GM12878 (cell line): ENCODE results near the gene SCAMP5. TPM values are rescaled to one million over a fixed set of nuclear protein-coding genes. Genes with fewer than 3 reads are reported as not detected.

Source experiments
- BCL3 ChIP-seq: IDR thresholded peaks from 2 replicates; pipeline ENCODE4 v1.6.1; 2011; ENCODE audit warnings: borderline replicate concordance, low read depth, mild to moderate bottlenecking, moderate library complexity, low read length; ENCODE audit not compliant: insufficient read depth, poor library complexity, severe bottlenecking
- EED ChIP-seq: sonication (generic); IDR thresholded peaks from 2 replicates; pipeline ENCODE4 v1.6.1; 2016; ENCODE audit warnings: antibody characterized with exemption, low read depth
- HSF1 ChIP-seq: fragments of 150-350 bp; IDR thresholded peaks from 2 replicates; pipeline ENCODE4 v1.6.1; 2014; ENCODE audit warnings: mild to moderate bottlenecking, low read depth, low read length
- MEF2B ChIP-seq: fragments of 450-650 bp; IDR thresholded peaks from 2 replicates; pipeline ENCODE4 v1.6.1; 2018; ENCODE audit warnings: mild to moderate bottlenecking, moderate library complexity; ENCODE audit not compliant: partially characterized antibody, poor library complexity, severe bottlenecking
- MYB ChIP-seq: fragments of 150-350 bp; IDR thresholded peaks from 2 replicates; pipeline ENCODE4 v1.6.1; 2014; ENCODE audit warnings: mild to moderate bottlenecking, low read depth, low read length, borderline replicate concordance
- NFIC ChIP-seq: IDR thresholded peaks from 2 replicates; pipeline ENCODE4 v1.6.1; 2012; ENCODE audit warnings: low read depth, mild to moderate bottlenecking, inconsistent platforms, low read length, moderate library complexity
- NFXL1 ChIP-seq: fragments of 450-650 bp; IDR thresholded peaks from 2 replicates; pipeline ENCODE4 v1.6.1; 2017; ENCODE audit warnings: antibody characterized with exemption, mild to moderate bottlenecking, borderline replicate concordance
- NRF1 ChIP-seq: conservative IDR thresholded peaks from 2 replicates; pipeline ENCODE4 v1.6.1; 2011; ENCODE audit warnings: mild to moderate bottlenecking, low read depth, low read length, improper control_type of control experiment
- POLR2A ChIP-seq: IDR thresholded peaks from 2 replicates; pipeline ENCODE4 v1.6.1; 2011; ENCODE audit warnings: low read depth, mild to moderate bottlenecking, low read length
- PRDM15 ChIP-seq: fragments of 450-650 bp; formaldehyde crosslinking; IDR thresholded peaks from 2 replicates; pipeline ENCODE4 v1.4.0; 2020; ENCODE audit warnings: mild to moderate bottlenecking, moderate library complexity
- REST ChIP-seq: IDR thresholded peaks from 2 replicates; pipeline ENCODE4 v1.6.1; 2012; ENCODE audit warnings: mild to moderate bottlenecking, low read depth, low read length
- TBL1XR1 ChIP-seq: IDR thresholded peaks from 2 replicates; pipeline ENCODE4 v1.6.1; 2012; ENCODE audit warnings: low read depth, low read length, improper control_type of control experiment
- WRNIP1 ChIP-seq: IDR thresholded peaks from 2 replicates; pipeline ENCODE4 v1.6.1; 2011; ENCODE audit warnings: low read depth, low read length, improper control_type of control experiment, borderline replicate concordance
- ZNF217 ChIP-seq: fragments of 450-650 bp; IDR thresholded peaks from 2 replicates; pipeline ENCODE4 v1.6.1; 2017; ENCODE audit warnings: antibody characterized with exemption, mild to moderate bottlenecking
- polyA plus RNA-seq, 11 experiments: library from polyadenylated mRNA; depleted of rRNA in 4 of 11; unstranded in 6 of 11; stranded (reverse) in 5 of 11; fragments of >200 nt; fragmentation: Nextera tagmentation in 4 of 11; fragmentation: Illumina TruSeq in 1 of 11; extraction: Ambion mirVana in 4 of 11; extraction: Trizol in 1 of 11; gene quantifications; 1 replicate in 1 of 11; 2 replicates in 10 of 11; pipeline versions ENCODE4 v1.2.1 to v1.2.3, GENCODE V29; 2011 to 2016; ENCODE audit warnings: inconsistent platforms in 2 of 11, missing spikeins in 2 of 11, low read depth in 1 of 11
- total RNA-seq, 4 experiments: library from RNA; depleted of rRNA in 3 of 4; stranded (reverse); fragments of >200 nt in 3 of 4; fragmentation: Illumina TruSeq in 1 of 4; extraction: Trizol in 1 of 4; gene quantifications; 2 replicates each; pipeline versions ENCODE4 v1.2.1 to v1.2.3, GENCODE V29; 2013 to 2021
- TF ChIP-seq, protein P1 (sequence below): IDR thresholded peaks from 2 replicates; pipeline ENCODE4 v1.6.1; 2011; ENCODE audit warnings: borderline replicate concordance, low read depth, mild to moderate bottlenecking, moderate library complexity, mixed read lengths, low read length; ENCODE audit not compliant: insufficient read depth; ENCODE audit errors: extremely low read length
- TF ChIP-seq, protein P2 (sequence below): fragments of 450-650 bp; IDR thresholded peaks from 2 replicates; pipeline ENCODE4 v1.6.1; 2014; ENCODE audit warnings: mild to moderate bottlenecking

The SCAMP5 gene
- total and polyA plus RNA-seq, 10 of the 15 experiments (the other 5 are each of a cell fraction or from before 2014, with no cell fraction given) = 1.6 to 41.6 (median 16.9) TPM

DNA sequence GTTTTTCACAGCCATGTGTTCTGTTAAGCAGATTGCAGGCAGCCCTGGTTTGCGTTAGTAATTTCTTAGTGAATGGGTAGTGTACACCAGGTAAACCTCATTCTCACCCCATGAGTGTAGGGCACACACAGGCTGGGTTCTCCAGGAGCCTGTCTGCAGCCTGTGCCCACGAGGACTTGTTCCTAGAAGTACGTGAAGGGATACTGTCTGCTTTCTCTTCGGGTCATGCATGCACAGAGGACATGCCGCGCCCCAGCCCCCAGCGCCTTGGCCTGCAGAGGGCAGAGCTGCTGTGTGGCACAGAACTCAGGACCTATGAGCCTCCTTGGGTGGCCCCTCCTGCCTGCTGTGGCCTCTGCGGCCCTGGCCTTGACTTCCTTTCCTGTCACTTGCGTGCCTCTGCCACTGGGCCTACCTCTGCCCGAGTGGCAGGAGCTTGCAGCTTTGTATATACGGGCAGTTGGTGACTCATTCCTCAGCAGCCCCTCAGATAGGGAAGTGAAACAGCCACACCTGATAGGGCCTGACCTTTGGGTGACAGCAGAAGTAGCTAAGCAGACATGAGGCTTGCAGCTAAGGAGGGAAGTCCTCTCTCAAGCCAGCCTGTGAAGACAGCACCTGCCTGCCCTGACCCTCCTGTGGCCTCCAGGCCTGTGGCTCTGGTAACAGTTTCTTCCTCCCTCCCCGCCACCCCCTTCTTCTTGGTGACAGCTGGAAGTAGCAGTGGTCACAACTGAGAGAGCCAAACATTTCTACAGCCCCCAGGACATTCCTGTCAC lies 47.6 kb downstream of the SCAMP5 start (continued):
- TF ChIP-seq REST (no peak), BCL3 (peak; percentile 94), PRDM15 (no peak), NFIC (no peak), MEF2B (peak; percentile 83), WRNIP1 (no peak), HSF1 (0 out of 2 replicates have a peak, but pooled peaks have one; percentile 61), EED (peak; percentile 98), ZNF217 (peak; percentile 64; the same call in 1 of the 2 replicates), NFXL1 (no peak), MYB (peak; percentile 96), TBL1XR1 (peak; percentile 98), POLR2A (peak; percentile 90), NRF1 (no peak; the same call in 1 of the 2 replicates)
- TF ChIP-seq, protein P1, sequence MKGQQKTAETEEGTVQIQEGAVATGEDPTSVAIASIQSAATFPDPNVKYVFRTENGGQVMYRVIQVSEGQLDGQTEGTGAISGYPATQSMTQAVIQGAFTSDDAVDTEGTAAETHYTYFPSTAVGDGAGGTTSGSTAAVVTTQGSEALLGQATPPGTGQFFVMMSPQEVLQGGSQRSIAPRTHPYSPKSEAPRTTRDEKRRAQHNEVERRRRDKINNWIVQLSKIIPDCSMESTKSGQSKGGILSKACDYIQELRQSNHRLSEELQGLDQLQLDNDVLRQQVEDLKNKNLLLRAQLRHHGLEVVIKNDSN = no peak
- TF ChIP-seq, protein P2, sequence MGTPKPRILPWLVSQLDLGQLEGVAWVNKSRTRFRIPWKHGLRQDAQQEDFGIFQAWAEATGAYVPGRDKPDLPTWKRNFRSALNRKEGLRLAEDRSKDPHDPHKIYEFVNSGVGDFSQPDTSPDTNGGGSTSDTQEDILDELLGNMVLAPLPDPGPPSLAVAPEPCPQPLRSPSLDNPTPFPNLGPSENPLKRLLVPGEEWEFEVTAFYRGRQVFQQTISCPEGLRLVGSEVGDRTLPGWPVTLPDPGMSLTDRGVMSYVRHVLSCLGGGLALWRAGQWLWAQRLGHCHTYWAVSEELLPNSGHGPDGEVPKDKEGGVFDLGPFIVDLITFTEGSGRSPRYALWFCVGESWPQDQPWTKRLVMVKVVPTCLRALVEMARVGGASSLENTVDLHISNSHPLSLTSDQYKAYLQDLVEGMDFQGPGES = peak; percentile 6; the same call in 1 of the 2 replicates
